Measurements from ENCODE around the gene MAPKBP1. TPM values are rescaled to one million over a fixed set of nuclear protein-coding genes. Genes with fewer than 3 reads are reported as not detected.

MAPKBP1 gene
- total RNA-seq, 1 experiment from 2014 or later, result 29.3 TPM

GRCh38 chr15:41851167-41851523 lies 76.9 kb downstream of the MAPKBP1 start:
- no peaks in the 10 kb centered on the region for H3K4me1 ChIP-seq (ENCODE audit: insufficient read depth, low read length, poor library complexity, severe bottlenecking)
- H3K27me3 ChIP-seq (replicated peaks; ENCODE audit: insufficient read depth, low read depth, low read length, poor library complexity), result no peaks in the 10 kb centered on the region
- POLR2A ChIA-PET (ENCODE audit: low non-redundant PET), result no interaction called here
- CTCF ChIA-PET, result no interaction called here
- intact Hi-C loops (cut with micrococcal nuclease; ENCODE audit: unreplicated experiment), result no loop called here
- no peaks in the 10 kb centered on the region for H3K9me3 ChIP-seq (ENCODE audit: low read depth, low read length, poor library complexity, severe bottlenecking)
- peaks cover 7% of the 10 kb centered on the region for H3K36me3 ChIP-seq (ENCODE audit: insufficient read depth, low read length, poor library complexity, severe bottlenecking)
- H3K27ac ChIP-seq (ENCODE audit: low read depth, low read length, poor library complexity, severe bottlenecking), result no peak overlapping the region
- no peak for TF ChIP-seq CTCF (conservative IDR thresholded peaks at IDR 0.05; ENCODE audit: low read depth, low read length)
- TF ChIP-seq EZH2 (IDR thresholded peaks at IDR 0.05; ENCODE audit: borderline replicate concordance, low read depth, low read length, poor library complexity, severe bottlenecking), result no peak
- no TSS peak for BruUV-seq (replicated peaks)
- no peak overlapping the region for H3K4me3 ChIP-seq (ENCODE audit: low read depth, low read length, poor library complexity, severe bottlenecking)
- no peak for DNase-seq (ENCODE audit: low spot score)

DNA sequence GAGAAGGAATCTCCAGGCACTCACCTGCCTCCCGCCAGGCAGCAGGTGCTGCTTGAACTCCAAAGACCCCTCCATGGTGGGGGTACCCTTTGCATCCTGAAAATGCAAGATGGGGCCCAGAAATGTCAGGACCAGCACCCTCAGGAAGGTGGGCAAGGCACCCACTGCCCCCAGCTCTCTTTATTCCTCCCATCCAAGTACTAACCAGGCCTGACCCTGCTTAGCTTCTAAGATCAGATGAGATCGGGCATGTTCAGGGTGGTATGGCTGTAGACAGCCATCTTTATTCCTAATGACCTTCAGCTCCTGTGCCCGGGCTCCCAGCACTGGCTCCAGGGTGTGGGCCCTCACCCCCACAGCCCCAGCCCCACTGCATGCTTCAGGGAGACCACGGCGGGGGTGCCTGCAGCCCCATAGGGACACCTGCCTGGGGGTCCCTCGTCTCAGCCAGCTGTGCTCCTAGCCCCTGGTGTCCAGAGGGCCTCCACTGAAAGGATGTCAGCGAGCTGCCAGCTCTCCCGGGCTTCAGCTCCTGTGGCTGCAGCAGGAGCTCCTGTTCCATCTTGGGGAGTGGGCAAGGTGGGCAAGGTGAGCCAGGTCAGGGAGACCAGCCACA lies 77.6 kb downstream of the MAPKBP1 start:
- H3K27ac ChIP-seq (ENCODE audit: low read depth, low read length, poor library complexity, severe bottlenecking), result no peak overlapping the region
- no peaks in the 10 kb centered on the region for H3K4me1 ChIP-seq (ENCODE audit: insufficient read depth, low read length, poor library complexity, severe bottlenecking)
- H3K4me3 ChIP-seq (ENCODE audit: low read depth, low read length, poor library complexity, severe bottlenecking), result no peak overlapping the region
- CTCF ChIA-PET, result interaction anchor here (0.7 kb wide), 1 partner anchor 33 kb away, joined by 3 read pairs; no protein-coding TSS in a partner anchor
- no peaks in the 10 kb centered on the region for H3K27me3 ChIP-seq (replicated peaks; ENCODE audit: insufficient read depth, low read depth, low read length, poor library complexity)
- no TSS peak for BruUV-seq (replicated peaks)
- intact Hi-C loops (cut with micrococcal nuclease; ENCODE audit: unreplicated experiment), result no loop called here
- POLR2A ChIA-PET (ENCODE audit: low non-redundant PET), result interaction anchor here (1.5 kb wide), 1 partner anchor 31 kb away, joined by 3 read pairs; no protein-coding TSS in a partner anchor
- DNase-seq (ENCODE audit: low spot score), result no peak
- H3K36me3 ChIP-seq (ENCODE audit: insufficient read depth, low read length, poor library complexity, severe bottlenecking), result peaks cover under 1% of the 10 kb centered on the region
- no peaks in the 10 kb centered on the region for H3K9me3 ChIP-seq (ENCODE audit: low read depth, low read length, poor library complexity, severe bottlenecking)
- TF ChIP-seq EZH2 (IDR thresholded peaks at IDR 0.05; ENCODE audit: borderline replicate concordance, low read depth, low read length, poor library complexity, severe bottlenecking) (no peak), CTCF (conservative IDR thresholded peaks at IDR 0.05; ENCODE audit: low read depth, low read length) (no peak)

- no peaks in the 10 kb centered on the region for H3K4me1 ChIP-seq (ENCODE audit: insufficient read depth, low read length, poor library complexity, severe bottlenecking)
- no peak overlapping the region for H3K4me3 ChIP-seq (ENCODE audit: low read depth, low read length, poor library complexity, severe bottlenecking)
- POLR2A ChIA-PET (ENCODE audit: low non-redundant PET), result interaction anchor here (1.5 kb wide), 1 partner anchor 32 kb away, joined by 3 read pairs; no protein-coding TSS in a partner anchor
- H3K9me3 ChIP-seq (ENCODE audit: low read depth, low read length, poor library complexity, severe bottlenecking), result no peaks in the 10 kb centered on the region
- no TSS peak for BruUV-seq (replicated peaks)
- TF ChIP-seq CTCF (conservative IDR thresholded peaks at IDR 0.05; ENCODE audit: low read depth, low read length), result no peak
- TF ChIP-seq EZH2 (IDR thresholded peaks at IDR 0.05; ENCODE audit: borderline replicate concordance, low read depth, low read length, poor library complexity, severe bottlenecking), result no peak
- CTCF ChIA-PET, result interaction anchor here (0.6 to 0.7 kb wide), 2 partner anchors 35 to 233 kb away, joined by 3 to 9 read pairs; no protein-coding TSS in a partner anchor
- no peaks in the 10 kb centered on the region for H3K36me3 ChIP-seq (ENCODE audit: insufficient read depth, low read length, poor library complexity, severe bottlenecking)
- DNase-seq (ENCODE audit: low spot score), result no peak
- H3K27ac ChIP-seq (ENCODE audit: low read depth, low read length, poor library complexity, severe bottlenecking), result no peak overlapping the region
- intact Hi-C loops (cut with micrococcal nuclease; ENCODE audit: unreplicated experiment), result no loop called here
- H3K27me3 ChIP-seq (replicated peaks; ENCODE audit: insufficient read depth, low read depth, low read length, poor library complexity), result no peaks in the 10 kb centered on the region
These were observed 78.7 kb downstream of the MAPKBP1 start for GRCh38 chr15:41852736-41853590.

All from A673 (cell line).